Hindlimb muscle (tissue), 1 donor: ENCODE results near the gene ETFA. TPM values are rescaled to one million over a fixed set of nuclear protein-coding genes. Genes with fewer than 3 reads are reported as not detected.

Experiments
- DNase-seq: peaks from one replicate; pipeline ENCODE4 v3.0.0-alpha.2; 2013
- polyA plus RNA-seq: library from polyadenylated mRNA; unstranded; fragments of 120-200 nt; gene quantifications from one replicate; pipeline ENCODE4 v1.2.1, GENCODE V29; 2013; ENCODE audit not compliant: insufficient read length

ETFA gene
- 118 TPM for polyA plus RNA-seq

DNA sequence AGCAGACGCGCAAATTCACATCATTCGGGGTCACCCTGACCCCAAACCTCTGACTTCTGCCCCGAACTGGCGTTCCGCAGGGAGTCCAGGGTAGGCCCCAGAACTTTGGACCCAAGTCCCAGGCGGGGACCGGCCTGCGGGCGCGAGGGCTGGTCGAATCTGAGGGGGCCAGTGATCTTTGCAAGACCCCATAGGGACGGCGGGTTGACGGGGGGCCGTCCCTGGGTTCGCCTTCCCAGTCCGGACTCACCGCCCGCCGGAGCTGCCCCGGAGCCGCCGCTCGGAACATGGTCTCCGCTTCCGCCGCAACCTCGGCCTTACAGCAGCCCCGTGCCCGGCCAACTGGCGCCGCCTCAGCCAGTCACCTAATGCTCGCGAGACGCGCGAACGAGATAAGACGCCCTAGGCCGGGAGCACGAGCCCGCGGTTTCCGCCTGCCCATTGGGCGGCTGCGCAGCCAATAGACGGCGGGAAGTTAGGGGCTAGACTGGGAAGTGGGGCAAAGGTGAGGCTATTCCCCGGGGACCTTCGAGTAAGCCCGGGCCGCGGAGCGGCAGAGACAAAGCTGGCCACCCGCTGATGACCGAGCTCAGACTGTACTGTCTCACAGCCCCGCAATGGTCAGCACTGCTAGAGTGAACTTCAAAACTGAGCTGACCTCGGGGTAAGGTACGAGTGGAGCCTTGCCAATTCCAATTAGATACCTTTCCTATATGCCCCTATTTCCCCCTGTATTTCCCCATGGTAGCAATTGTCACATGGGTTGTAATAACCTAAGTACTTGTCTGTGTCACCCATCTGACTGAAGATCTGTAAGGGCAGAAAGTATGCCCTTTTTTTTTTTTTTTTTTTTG lies at the start of gene ETFA:
ETFA (minus strand) TSS at position 370 of the 854 bp plus-strand sequence; CDS start at position 289, 81 bp downstream.
- DNase-seq, result peak; percentile 96

DNA sequence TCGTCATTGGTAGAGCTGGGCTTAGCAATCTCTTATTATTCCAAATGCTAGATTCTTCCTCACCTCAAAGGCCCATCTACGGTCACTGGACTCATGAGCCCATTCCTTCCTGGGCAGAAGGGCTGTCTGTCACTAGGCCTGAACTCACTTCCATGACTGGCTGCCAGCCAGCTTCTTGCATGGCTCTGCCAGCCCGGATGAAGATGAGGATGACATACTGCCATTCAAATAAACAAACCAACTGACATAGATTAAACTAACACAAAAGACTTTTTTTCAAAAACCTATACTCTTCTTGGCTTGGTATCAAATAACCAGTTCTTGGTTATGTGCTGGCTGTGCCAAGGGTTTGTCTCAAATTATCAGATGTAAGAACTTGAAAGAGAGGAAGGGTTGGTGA lies 49.1 kb upstream of the ETFA start:
- no peak for DNase-seq

DNA sequence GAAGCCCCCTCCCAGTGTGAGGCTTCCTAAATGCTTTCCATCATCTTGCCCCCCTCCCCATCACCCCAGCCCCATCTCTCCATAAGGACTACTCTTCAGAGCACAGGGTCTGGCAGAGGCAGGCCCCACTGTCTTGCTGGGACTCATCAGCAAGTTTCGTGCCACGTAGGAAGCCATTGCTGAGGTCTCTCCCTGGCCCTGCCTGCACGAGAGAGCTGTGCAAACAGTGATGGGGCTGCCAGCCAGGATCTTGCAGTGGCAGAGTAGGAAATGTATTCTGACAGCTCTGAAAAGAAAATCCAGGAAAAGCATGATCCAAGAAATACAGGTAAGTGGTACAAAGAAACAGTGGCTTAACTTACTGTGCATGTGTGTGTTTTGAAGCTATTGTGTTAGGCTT lies 47.9 kb upstream of the ETFA start:
- DNase-seq, result no peak

- no peak for DNase-seq
These were observed 47.2 kb upstream of the ETFA start for GRCh38 chr15:76358453-76358852.

DNA sequence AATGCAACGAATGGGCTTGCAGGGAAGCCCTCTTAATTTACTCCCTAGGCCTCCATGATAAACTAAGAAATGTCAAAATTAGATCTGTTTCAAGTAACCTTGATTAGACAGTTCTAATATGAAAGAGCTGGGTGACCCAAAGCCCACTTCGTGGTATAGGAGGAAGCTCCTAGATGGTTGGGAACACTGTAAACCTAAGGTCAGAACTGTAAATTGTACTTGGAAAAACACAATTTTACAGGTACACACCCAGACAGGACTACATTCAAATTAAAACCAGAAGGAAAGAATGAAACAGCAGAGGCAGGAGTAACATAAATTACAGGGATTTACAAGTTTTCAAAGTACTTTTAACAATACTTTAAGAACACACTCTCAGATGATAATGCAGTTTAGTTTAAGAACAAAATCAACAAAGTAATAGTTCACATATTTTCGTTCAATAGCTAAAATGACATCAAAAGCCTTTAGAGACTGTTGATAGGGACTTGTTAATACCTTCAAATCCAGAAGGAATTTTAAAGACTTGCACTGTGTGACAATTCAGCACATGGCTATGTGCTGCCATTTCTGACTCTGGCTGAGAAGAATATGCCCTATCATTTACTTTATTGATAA lies 43.7 kb upstream of the ETFA start:
- DNase-seq, result no peak

DNA sequence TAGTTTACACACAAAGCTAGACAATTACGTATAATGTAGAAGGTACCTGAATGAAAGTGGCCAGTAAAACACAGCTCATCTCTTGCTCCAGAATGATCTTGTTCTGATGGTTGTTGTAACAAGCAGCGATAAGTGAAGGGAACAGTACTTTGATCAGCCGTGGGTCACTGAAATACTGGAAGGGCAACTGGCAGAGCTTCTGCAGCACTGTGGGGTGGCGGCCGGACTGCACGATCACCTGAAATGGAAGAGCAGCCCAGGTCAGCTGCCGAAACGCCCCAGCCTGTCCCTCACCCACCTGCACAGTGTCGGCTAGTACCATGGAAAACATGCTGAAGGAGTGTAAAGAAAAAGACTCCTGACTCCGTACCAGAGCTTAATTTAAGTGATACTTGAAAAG lies 42.6 kb upstream of the ETFA start:
- no peak for DNase-seq

DNA sequence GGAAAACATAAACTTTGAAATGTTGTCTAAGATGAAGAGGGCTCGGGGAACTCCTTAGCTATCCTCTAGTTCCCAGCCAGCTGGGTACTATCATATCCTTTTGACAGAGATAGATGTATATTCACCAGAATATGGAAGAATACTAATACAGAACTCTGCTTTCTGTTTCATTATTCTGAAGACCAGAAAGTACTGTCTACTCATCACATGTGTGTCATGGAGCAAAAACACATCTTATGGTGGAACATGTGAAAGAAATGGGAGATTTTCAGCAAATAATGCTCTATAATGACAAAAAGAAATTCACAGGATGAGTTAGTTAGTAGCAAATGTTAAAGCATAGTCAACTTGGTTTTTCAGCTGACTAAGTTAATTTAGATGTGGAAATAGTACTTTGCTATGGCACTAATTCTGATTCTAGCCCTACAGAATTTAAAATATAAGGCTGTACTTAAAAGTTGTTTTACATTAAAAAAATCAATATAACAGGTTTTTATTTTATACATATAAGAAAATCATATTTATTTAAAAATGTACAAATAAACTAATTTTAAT lies 41.8 kb upstream of the ETFA start:
- no peak for DNase-seq

DNA sequence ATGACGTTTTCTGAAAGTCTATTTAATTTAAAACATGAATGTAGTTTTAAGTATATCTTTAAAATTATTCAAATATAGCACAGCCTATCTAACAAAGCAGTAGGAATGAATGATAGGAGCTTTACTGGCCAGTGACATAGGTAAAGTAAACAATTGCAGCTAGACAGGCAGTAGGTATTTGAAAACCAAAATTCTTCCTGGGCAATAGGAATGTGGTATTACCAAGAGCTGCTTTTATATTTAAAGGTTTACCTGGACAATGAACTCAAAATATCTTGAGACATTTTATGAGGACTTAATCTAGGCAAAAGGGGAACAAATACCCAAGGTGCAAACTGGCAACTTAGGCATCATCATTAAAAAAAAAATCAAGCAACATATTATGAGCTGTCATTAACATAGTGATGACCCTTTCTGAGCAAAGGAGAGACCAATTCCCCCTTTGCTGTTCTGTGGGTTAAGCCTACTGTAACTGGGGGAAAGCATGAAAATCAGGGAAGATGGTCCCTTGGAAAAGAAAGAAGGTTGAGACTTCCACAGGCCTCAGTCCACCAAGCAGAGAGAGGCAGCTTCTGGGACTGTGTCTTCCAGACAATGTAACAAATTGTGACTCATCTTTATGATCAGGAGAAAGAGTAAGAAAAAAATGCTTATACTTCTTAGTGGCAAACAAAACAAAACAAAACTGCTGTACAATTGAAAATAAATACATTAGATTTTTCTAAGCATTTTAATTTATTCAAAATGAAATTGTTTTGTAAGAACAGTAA lies 38.2 kb upstream of the ETFA start:
- DNase-seq, result no peak

- peak; percentile 8 for DNase-seq
These were observed 36.3 kb upstream of the ETFA start for GRCh38 chr15:76347482-76348055.

- peak; percentile 15 for DNase-seq
These were observed 35.6 kb upstream of the ETFA start for GRCh38 chr15:76346669-76347481.

DNA sequence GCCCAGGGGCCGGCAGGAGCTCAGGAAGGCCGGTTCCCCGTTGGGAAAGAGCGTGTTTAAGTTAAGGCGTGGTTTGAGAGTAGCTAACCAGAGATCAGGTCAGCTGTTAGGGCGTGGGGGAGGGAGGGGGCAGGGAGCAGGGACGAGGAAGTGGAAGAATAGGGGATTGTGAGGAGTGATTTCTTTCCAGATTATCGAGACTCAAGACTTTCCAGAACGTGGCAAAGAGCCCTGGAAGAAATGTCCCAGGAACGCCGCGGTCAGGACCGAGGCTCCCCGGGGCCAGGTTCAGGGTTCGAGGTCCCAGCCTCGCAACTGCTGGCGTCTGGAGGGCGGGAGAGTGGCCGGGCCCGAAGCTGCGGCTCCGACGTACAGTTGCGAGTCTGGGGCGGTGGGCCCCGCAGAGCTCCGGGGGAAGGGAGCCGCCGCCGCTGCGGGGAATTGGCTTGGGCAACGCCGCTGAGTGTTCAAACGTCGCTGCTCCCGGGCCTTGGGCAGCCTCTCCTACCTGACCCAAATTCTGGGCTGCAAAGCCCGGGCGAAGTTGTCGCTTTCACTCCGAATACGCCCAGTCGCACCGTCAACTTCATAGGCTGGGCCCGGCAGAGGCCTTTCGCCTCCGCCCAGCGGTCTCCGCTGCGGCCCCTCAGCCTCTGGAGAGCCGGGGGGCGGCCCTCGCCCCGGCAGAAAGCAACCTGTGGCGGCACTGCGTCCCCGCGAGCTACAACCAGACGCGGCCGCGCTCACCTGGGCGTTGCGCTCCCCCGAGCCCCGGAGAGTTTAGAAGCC lies 34.8 kb upstream of the ETFA start:
- peak; percentile 17 for DNase-seq

DNA sequence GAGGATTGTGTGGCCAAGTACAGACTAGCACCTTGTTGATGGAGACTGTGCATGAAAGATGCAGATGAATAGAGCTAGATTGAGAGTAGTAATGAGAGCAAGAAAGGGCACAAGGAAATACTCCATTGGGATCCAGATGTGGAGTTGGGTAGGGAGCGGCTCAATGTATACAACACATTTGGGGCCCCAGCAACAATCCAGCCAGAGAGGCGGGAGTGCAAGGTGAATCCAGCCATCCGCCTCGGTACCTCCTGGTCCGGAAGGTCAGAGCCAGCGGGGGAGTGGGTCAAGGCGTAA lies 34.3 kb upstream of the ETFA start:
- DNase-seq, result no peak

GRCh38 chr15:76344893-76345582 lies 33.8 kb upstream of the ETFA start:
- DNase-seq, result peak; percentile 6

DNA sequence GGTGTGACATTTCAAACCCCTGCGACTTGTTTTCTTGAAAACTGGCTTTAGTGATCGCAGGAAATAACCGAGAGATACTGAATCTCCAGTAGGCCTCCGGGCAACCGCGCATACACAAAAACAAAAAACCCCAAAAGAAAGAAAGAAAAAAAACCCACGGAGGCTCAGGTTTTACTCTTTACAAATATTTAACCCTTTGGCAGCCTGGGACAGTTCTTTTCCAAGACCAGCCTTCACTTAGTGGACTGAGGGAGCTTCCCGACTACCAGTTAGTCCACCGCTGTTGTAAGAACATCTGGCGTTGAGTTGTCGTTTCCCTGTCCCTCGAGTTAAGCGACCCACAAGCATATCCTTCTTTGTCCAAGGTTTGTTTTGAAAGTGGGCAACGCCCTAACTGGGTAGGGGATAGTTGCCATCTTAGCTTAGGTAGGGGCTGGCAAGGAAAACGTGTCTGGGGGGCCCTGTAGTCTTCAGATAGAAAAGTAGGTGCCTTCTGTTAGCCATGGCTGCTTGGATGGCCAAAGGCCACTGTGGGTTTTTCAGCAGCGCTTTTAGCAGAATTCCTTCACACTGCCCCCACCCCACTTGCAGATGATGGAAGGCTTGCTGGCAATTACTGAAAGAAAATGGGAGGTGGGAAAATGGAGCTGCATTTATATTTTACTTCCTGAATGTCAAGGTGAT lies 32.2 kb upstream of the ETFA start:
- no peak for DNase-seq

- peak; percentile 6 for DNase-seq
These were observed 31.3 kb upstream of the ETFA start for GRCh38 chr15:76342382-76343201.

- DNase-seq, result no peak
These were observed 30.8 kb upstream of the ETFA start for GRCh38 chr15:76342058-76342381.

GRCh38 chr15:76341366-76342057 lies 30.2 kb upstream of the ETFA start:
- DNase-seq, result no peak

GRCh38 chr15:76340803-76341365 lies 29.6 kb upstream of the ETFA start:
- peak; percentile 7 for DNase-seq
